ENCODE data around the gene PGGHG.
A peak's percentile ranks its signal among the peaks of the same experiment; 100 is the strongest.

DNA sequence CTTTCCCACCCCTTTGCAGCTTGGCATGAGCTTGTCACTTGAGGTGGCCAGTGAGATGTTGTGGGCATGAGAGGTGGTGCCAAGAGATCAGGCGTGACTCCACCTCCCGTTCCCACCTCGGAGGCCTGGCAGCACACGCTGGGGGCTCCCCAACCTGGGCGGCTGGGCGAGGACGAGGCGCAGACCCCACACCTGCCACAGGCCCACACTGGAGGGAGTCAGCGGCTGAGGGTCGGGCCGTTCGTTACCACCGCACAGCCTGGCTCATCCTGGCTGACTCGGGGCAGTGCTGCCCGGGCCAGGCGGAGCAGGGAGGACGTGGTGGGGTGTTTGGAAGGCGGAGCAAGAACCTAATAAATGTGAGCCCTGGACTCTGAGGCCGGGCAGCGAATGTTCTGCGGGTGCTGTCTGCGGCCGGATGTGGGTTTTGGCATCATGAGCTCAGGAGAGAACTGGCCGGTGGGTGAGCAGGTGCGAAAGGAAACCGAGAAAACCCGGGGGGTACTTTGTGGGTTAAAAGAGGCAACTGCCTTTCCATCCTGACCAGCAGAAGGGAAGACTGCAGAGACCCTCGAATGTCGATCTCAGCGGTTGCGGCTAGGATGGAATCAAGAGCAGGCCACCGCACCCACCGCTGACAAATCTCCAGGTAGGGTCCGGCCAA is 41.9 kb downstream of the PGGHG start:
- TF ChIP-seq POLR2AphosphoS5 (IDR thresholded peaks at IDR 0.05) (peak in 2 of 3 donors; percentile 53 to 60), POLR2A (IDR thresholded peaks at IDR 0.05) (no peak)
- TF ChIP-seq, protein P1, sequence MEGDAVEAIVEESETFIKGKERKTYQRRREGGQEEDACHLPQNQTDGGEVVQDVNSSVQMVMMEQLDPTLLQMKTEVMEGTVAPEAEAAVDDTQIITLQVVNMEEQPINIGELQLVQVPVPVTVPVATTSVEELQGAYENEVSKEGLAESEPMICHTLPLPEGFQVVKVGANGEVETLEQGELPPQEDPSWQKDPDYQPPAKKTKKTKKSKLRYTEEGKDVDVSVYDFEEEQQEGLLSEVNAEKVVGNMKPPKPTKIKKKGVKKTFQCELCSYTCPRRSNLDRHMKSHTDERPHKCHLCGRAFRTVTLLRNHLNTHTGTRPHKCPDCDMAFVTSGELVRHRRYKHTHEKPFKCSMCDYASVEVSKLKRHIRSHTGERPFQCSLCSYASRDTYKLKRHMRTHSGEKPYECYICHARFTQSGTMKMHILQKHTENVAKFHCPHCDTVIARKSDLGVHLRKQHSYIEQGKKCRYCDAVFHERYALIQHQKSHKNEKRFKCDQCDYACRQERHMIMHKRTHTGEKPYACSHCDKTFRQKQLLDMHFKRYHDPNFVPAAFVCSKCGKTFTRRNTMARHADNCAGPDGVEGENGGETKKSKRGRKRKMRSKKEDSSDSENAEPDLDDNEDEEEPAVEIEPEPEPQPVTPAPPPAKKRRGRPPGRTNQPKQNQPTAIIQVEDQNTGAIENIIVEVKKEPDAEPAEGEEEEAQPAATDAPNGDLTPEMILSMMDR (IDR thresholded peaks at IDR 0.05 in 8 of 11, conservative IDR thresholded peaks at IDR 0.05 in 3 of 11) = no peak

Measured in spleen (tissue), 7 donors.